Body of pancreas (tissue), 4 donors: ENCODE data around the gene TFB2M.

ENCODE experiments used
- CTCF ChIP-seq, 7 experiments: fragments of 450-650 bp in 4 of 7; fragments of 200-600 bp in 3 of 7; sonication (generic) in 3 of 7; IDR thresholded peaks; one replicate each; pipeline ENCODE4 v1.5.1; 2016 to 2019; ENCODE audit warnings: antibody characterized with exemption in 7 of 7
- POLR2A ChIP-seq, 3 donors: fragments of 450-650 bp; IDR thresholded peaks; one replicate each; pipeline ENCODE4 v1.6.1; 2016; ENCODE audit warnings: antibody characterized with exemption in 3 of 3, mild to moderate bottlenecking in 2 of 3

- TF ChIP-seq CTCF (IDR thresholded peaks at IDR 0.05) (no peak), POLR2A (IDR thresholded peaks at IDR 0.05) (no peak)
These were observed 39.7 kb downstream of the TFB2M start for GRCh38 chr1:246526380-246526779.
